NCI-H2081 (cell line): Measurements from ENCODE around the gene SAMD8.
A peak's percentile ranks its signal among the peaks of the same experiment; 100 is the strongest.

Source experiments
- DNase-seq, 2 experiments: peaks; one replicate each; lab custom pipeline; 2025; lab: John Stamatoyannopoulos, UW

SAMD8 gene

GRCh38 chr10:75223507-75223906 is 112.1 kb downstream of the SAMD8 start:
- no peak for DNase-seq

GRCh38 chr10:75226095-75226494 is 114.6 kb downstream of the SAMD8 start:
- DNase-seq: no peak

- DNase-seq: no peak
Measured at GRCh38 chr10:75226656-75227055, 115.2 kb downstream of the SAMD8 start.

GRCh38 chr10:75228278-75228677 is 116.8 kb downstream of the SAMD8 start:
- DNase-seq: no peak

- no peak for DNase-seq
Measured at GRCh38 chr10:75228834-75229233, 117.4 kb downstream of the SAMD8 start.

- no peak for DNase-seq
Measured at GRCh38 chr10:75229971-75230370, 118.5 kb downstream of the SAMD8 start.

- peak; percentile 66 to 71 for DNase-seq
Measured at GRCh38 chr10:75230600-75231038, 119.2 kb downstream of the SAMD8 start.
